Smooth muscle cell of the umbilical artery (primary cell): ENCODE measurements around the gene RASL10B. TPM values are rescaled to one million over a fixed set of nuclear protein-coding genes. Genes with fewer than 3 reads are reported as not detected.

Experiments
- total RNA-seq: library from RNA; depleted of rRNA; stranded (reverse); fragments of >200 nt; gene quantifications from 2 replicates; pipeline ENCODE4 v1.2.3, GENCODE V29; 2014

Gene RASL10B
- 7.4 and 8.1 TPM in 2 replicates for total RNA-seq

GRCh38 chr17:35731239-35731916, at the start of gene RASL10B:
TSS of gene RASL10B (plus strand) at chr17:35731639. CDS start at chr17:35735185, 3,546 bp downstream.

GRCh38 chr17:35752945-35753764, 21.7 kb downstream of the RASL10B start, which contains the start of gene GAS2L2:
TSS of gene GAS2L2 (minus strand) at chr17:35753239. CDS start at chr17:35752850, 389 bp downstream.

GRCh38 chr17:35760587-35760986, 29.1 kb downstream of the RASL10B start, which contains the start of gene C17orf50:
TSS of gene C17orf50 (plus strand) at chr17:35760887. CDS start at chr17:35760942, 55 bp downstream.

Other genes starting within 250 kb of the RASL10B start
- under 0.01 TPM in 1 of 2 replicates, not detected in the other for gene SLFN12L, start 194.0 kb upstream of the RASL10B start, total RNA-seq
- not detected in 2 replicates for gene SLFN14, start 170.8 kb upstream of the RASL10B start, total RNA-seq
- 3.7 and 5.3 TPM in 2 replicates for gene PEX12, start 153.1 kb upstream of the RASL10B start, total RNA-seq
- gene AP2B1, start 144.3 kb upstream of the RASL10B start, total RNA-seq, result 73.9 and 149 TPM in 2 replicates
- not detected in 2 replicates for gene GAS2L2, start 21.6 kb downstream of the RASL10B start, total RNA-seq
- gene C17orf50, start 29.2 kb downstream of the RASL10B start, total RNA-seq, result not detected in 2 replicates
- gene MMP28, start 64.0 kb downstream of the RASL10B start, total RNA-seq, result 1.3 and 3.3 TPM in 2 replicates
- 78.4 and 91.3 TPM in 2 replicates for gene TAF15, start 77.8 kb downstream of the RASL10B start, total RNA-seq
- gene HEATR9, start 137.3 kb downstream of the RASL10B start, total RNA-seq, result not detected in 2 replicates
- gene CCL5, start 148.7 kb downstream of the RASL10B start, total RNA-seq, result under 0.01 and 0.14 TPM in 2 replicates
- 0.30 and 0.46 TPM in 2 replicates for gene RDM1, start 199.1 kb downstream of the RASL10B start, total RNA-seq
- gene LYZL6, start 212.1 kb downstream of the RASL10B start, total RNA-seq, result not detected in 2 replicates
- gene CCL16, start 249.9 kb downstream of the RASL10B start, total RNA-seq, result not detected in 2 replicates